ENCODE data around the gene AMOTL1. TPM values are rescaled to one million over a fixed set of nuclear protein-coding genes. Genes with fewer than 3 reads are reported as not detected.

The AMOTL1 gene
- total RNA-seq, 1 donor from 2014 or later: 45.8 TPM

DNA sequence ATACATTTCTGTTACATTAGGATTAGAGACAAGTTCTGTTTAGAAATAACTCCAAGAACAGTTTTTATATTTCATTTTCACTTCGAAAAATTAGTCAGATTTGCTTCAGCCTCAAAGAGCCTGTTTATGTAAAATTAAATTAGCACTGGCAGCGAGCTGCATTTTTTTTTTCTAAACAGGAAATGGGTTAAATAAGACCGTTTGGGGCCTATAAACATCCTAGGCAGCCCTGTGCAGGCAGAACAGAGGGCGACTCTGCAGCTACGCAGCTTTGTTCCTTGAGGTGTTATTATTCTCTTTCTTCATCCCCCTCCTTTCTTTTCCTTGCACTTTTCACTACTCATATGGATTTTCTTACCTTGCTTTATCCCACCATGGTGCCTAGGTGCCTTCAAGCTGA, 156.5 kb downstream of the AMOTL1 start:
- Mint-ChIP-seq H3K4me3 (ENCODE audit: low read depth) (no peak overlapping the region), H3K9me3 (ENCODE audit: low read depth) (peaks cover 3% of the 10 kb centered on the region), H3K4me1 (ENCODE audit: low read depth) (peaks cover 18% of the 10 kb centered on the region), H3K27me3 (no peaks in the 10 kb centered on the region), H3K36me3 (ENCODE audit: insufficient read depth) (no peaks in the 10 kb centered on the region), H3K27ac (no peak overlapping the region)
- DNase-seq (ENCODE audit: low spot score, unreplicated experiment): no peak
- TF ChIP-seq, protein P1, sequence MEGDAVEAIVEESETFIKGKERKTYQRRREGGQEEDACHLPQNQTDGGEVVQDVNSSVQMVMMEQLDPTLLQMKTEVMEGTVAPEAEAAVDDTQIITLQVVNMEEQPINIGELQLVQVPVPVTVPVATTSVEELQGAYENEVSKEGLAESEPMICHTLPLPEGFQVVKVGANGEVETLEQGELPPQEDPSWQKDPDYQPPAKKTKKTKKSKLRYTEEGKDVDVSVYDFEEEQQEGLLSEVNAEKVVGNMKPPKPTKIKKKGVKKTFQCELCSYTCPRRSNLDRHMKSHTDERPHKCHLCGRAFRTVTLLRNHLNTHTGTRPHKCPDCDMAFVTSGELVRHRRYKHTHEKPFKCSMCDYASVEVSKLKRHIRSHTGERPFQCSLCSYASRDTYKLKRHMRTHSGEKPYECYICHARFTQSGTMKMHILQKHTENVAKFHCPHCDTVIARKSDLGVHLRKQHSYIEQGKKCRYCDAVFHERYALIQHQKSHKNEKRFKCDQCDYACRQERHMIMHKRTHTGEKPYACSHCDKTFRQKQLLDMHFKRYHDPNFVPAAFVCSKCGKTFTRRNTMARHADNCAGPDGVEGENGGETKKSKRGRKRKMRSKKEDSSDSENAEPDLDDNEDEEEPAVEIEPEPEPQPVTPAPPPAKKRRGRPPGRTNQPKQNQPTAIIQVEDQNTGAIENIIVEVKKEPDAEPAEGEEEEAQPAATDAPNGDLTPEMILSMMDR (IDR thresholded peaks at IDR 0.05; ENCODE audit: unreplicated experiment): no peak

DNA sequence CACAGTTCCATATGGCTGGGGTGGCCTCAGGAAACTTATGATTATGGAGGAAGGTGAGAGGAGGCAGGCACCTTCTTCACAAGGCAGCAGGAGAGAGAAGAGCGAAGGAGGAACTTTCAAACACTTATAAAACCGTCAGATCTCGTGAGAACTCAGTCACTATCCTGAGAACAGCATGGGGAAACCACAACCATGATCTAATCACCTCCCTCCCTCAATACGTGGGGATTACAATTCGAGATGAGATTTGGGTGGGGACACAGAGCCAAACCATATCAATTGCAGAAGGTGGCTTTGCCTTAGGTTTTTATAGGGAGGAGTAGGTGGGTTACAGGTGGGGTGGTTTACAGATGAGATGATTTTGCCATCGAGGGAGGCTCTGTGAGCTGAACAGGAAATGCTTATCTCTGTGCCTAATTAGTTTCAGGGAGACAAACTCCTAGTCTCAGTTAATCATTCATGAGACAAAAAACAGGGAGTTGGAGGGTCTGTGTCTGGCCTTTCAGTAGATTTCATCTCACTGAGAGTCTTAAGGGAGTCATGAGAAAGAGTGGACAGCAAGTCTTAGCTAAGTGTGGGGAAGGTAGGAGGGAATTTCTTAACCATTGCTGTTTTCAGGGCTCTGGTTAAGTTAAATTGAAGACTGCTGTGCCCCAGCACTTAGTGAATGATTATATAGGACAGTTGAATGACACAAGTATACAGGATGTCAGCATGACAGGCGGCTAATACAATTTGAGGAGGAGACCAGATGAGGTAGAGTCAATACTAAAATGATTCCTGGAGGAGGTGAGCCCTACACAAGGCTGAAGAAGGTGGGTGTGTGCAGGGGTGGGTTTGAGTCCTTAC, 157.5 kb downstream of the AMOTL1 start:
- no peak for DNase-seq (ENCODE audit: low spot score, unreplicated experiment)
- Mint-ChIP-seq H3K27ac (peak overlapping the region; percentile 49), H3K4me1 (ENCODE audit: low read depth) (peaks cover 18% of the 10 kb centered on the region)

DNA sequence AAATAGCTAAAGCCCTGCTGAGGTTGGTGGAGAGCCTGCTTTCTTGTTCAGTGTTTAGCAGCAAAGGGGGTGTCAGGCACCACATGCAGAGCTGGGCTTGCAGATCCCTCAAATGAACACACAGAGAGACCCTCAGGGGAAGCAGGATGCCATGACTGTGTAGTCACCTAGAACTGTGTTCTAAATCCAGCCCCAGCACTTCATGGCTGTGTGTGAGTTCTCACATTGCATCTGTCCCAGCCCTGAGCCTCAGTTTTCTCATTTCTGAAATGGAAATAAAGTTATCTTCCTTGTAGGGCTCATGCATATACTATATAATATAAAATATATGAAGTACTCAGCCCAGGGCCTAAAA, 158.1 kb downstream of the AMOTL1 start:
- Mint-ChIP-seq H3K27ac (peak overlapping the region; percentile 49), H3K4me3 (ENCODE audit: low read depth) (no peak overlapping the region), H3K27me3 (peaks cover 5% of the 10 kb centered on the region), H3K36me3 (ENCODE audit: insufficient read depth) (no peaks in the 10 kb centered on the region), H3K9me3 (ENCODE audit: low read depth) (peaks cover 3% of the 10 kb centered on the region), H3K4me1 (ENCODE audit: low read depth) (peaks cover 18% of the 10 kb centered on the region)
- DNase-seq (ENCODE audit: low spot score, unreplicated experiment): no peak
- TF ChIP-seq, protein P1 (IDR thresholded peaks at IDR 0.05; ENCODE audit: unreplicated experiment): no peak

More for the DNA sequence above, 157.5 kb downstream of the AMOTL1 start:
- H3K9me3 Mint-ChIP-seq (ENCODE audit: low read depth): peaks cover 3% of the 10 kb centered on the region
- peaks cover 5% of the 10 kb centered on the region for H3K27me3 Mint-ChIP-seq
- TF ChIP-seq, protein P1 (IDR thresholded peaks at IDR 0.05; ENCODE audit: unreplicated experiment): no peak
- peak overlapping the region; percentile 15 for H3K4me3 Mint-ChIP-seq (ENCODE audit: low read depth)
- no peaks in the 10 kb centered on the region for H3K36me3 Mint-ChIP-seq (ENCODE audit: insufficient read depth)

Other genes with a start within 250 kb of the AMOTL1 start
- 6.6 and 7.1 TPM in 2 replicates for gene FUT4, start 224.4 kb upstream of the AMOTL1 start, total RNA-seq
- gene PIWIL4, start 201.0 kb upstream of the AMOTL1 start, total RNA-seq: 1.9 and 2.6 TPM in 2 replicates
- 74.7 and 74.9 TPM in 2 replicates for gene CWC15, start 205.2 kb downstream of the AMOTL1 start, total RNA-seq
- 1.2 and 1.4 TPM in 2 replicates for gene KDM4D, start 205.4 kb downstream of the AMOTL1 start, total RNA-seq